Inferior parietal cortex (tissue), 1 donor: ENCODE data around the gene MACROD1.

Source experiments
- DNase-seq: peaks from one replicate; pipeline ENCODE4 v3.0.0-alpha.2; 2016; ENCODE audit errors: extremely low spot score

The MACROD1 gene

DNA sequence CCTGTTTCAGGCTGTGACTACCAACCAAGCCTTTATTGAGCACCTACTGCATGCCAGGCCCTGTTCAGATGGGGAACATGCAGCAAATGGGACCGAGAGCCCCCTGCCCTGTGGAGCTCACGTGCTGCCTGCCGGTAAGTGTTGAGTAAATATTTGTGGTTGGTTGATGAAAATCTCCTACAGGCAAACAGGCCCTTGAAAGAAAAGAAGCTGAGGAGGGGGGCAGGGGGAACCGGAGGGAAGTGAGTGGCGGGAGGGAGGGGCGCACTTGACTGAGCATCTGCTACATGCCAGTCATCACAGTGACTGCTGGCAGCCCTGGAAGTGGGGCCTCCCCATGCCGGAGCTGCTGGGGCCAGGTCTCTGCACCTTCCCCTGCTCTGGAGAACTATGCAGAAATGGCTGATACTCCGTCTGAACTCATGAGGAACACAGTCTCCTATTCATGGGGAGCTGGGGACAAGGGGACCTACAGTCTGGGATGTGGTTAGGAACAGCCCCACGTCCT, 34.2 kb downstream of the MACROD1 start:
- DNase-seq = no peak

DNA sequence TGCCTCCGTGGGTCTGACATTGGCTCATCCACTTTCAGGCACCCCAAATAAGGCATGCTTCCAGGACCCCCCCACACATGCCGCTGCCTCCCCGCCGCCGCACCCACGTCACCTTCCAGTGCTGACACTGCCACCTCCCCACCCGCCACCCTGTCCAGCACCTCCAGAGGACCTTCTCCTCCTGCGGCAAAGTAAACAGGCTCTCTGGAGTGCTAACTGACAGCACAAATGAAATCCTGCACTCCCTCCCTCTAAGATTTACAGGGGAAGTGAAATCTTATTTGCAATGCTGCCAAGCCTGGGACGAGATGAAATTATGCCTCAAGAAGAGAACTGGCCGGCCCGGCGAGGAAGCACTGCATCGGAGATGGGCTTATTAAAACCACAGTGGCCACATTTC, 35.3 kb downstream of the MACROD1 start:
- DNase-seq = no peak

DNA sequence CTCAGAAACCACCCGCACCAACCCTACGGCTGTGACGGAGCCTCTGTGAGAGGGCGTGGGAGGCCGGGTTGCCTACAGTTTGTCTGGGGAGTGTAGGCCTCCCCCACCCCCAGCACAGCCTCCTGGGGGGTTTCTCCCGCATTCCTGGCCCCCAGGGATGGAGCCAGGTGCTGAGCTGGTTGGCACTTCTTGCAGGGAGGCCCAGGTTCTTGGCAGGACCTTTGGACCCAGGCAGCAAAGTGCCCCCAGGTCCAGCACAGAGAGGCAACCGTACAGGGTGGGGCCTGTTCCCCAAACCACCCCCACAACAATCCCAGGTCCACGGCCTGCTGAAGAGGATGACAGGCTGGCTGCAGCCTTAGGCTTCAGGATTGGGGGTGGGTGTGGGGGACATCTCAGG, 36.5 kb downstream of the MACROD1 start:
- DNase-seq = no peak

DNA sequence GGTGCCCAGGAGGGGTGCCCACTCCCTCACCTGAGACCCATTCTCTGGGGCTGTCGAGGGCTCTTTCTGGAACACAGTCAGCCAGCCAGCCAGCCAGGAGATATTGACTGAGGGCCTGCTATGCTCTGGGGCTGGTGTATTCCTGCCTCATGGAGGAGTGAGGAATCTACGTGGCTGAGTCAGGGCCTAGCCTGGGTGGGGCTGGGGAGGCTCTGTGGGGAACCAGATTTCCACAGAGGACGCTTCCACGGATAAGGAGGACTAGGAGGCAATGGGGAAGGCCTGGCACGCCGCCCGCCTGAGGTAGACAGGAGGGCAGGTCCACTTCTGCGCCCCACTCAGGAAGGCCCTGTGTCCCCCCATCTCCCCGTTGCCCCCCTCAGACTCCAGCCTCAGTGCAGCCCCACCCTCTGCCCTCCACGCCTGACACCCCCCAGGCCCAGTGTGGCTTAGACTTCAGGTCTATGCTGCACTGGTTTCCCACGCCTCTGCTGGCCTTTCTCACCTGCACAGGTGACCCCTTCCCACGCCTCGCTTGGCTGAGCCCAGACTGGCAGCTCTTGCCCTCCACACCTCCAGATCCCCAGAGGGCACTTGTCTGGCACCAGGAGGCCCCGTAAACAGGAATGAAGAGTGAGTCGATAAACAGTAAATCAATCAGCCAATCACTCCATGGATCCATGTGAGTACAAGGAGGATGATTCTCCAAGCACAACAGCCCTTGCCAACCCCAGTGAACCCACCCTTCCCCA, 37.5 kb downstream of the MACROD1 start:
- no peak for DNase-seq

DNA sequence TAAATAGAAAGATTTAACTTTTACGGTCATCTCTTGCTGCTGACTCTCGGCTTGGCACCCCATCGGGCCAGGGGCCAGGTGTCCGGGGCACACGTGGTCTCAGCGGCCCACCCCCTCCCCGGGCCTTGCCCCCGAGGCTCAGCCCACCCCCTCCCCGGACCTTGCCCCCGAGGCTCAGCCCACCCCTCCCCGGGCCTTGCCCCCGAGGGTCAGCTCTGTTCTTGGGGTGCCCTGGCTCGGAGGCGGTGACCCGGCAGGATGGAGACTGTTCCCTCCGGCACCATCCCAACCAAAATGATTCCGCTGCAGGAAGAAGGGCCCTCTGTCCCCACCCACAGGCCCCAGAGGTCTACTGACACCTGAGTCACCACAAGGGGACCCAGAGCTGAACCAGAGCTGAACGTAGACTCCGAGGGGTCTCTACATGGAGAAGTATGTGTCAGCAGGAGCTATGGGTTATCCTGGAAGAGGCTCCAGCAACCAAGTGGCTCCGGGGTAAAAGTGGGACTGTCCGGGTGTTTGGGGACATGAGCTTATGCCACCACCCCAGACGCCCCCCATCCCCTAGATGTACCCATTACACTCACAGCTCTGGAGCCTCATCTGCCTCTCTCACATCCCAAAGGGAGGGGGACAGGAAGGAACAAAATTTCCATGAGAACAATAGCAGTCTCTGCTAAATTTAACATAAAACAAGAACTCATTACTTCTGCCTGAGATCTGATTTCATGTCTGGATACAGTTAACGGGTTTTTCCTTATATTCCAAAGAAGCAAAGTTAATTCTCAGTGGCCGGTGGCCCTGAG, 38.4 kb downstream of the MACROD1 start:
- no peak for DNase-seq

DNA sequence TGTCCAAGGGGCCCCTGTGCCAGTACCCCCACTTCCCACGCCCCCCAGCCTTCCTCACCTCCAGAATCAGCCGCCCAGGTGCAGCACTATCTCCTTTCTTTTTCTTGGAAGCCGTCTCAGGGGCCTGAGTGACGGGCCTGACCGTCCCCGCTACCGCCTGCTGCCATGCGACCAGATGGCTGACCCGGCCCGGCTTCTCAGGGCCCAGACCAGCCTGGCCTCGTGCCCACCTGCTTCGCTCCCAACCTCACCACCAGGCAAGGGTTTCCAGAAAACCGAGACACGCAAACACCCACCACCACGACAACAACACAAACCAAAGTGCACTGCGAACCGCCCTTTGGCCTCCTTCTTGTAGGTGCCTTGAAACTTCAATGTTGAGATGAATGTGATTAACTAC, 39.1 kb downstream of the MACROD1 start:
- DNase-seq = no peak

DNA sequence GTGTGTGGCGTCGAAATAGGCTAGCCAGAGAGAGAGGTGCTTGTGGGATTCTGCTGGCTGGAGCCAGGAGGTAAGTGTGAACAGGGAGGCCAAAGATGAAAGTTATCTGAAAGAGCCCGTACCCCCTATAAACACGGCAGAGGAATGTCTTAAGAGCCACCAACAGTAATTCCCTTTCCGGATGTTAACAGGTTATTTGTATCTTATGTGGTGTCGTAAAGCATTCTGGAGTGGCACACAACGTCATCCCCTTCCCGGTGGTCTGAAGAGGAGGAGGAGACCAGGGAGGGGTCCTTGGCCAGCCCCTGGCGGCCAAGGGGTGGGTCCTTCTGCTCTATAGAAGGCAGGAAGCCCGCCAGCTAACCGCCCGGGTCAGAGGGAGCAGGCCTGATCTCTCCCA, 39.5 kb downstream of the MACROD1 start:
- DNase-seq = no peak

DNA sequence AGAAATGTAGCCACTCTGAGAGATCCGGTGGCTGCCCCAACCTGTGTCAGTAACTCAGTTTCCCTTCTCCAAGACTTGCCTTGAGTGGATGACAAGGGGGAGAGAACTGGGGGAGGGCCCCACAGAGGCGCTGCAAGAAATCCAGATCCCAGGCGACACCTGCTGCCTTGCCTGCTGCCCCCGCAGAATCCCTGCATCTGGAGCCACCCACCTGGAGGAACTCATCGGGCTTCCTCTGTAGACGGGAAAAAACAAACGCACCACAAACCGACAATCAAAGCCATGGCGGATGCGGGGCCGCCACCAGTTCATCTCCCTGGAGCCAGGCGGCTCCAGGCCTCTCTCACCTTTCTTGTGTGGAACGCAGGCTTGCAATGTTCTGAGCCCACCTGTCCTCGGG, 40.2 kb downstream of the MACROD1 start:
- DNase-seq = no peak

DNA sequence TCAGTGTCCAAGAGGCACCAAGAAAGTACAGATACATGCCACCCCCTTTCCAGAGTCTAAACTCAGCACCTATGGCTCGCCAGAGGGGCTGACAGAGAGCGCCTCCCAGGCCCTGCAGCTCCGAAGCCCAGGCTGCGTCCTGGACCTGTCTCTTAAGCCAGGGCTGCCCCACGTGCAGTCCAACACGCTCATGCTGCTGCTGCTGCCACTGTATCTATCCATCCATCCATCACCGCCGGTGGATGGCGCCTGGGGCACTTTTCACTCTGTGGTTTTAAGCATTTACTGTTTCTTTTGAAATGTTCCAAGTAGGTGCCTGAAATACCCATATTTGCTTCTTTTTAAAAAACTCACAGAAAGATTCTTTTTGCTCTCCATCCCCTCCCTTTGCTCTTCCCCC, 41.8 kb downstream of the MACROD1 start:
- DNase-seq = no peak

DNA sequence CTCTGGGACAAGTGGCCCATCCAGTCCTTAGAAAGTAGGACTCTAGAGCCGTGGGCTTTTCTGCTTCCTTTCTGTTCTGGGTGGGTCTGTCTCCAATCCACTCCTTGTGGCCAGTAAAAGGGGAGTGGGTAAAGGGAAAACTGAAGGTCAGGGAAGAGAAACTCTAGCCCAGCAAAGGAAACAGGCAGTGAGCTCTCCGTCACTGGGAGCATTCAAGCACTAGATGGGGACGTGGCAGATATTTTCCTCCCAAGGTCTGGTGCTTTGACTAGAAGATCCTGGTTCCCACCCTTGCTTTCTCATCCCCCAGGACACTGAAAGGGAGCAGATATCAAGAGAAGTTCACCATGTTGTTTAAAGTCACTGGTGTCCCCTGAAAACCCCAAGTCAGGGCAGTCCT, 42.2 kb downstream of the MACROD1 start:
- DNase-seq = no peak

DNA sequence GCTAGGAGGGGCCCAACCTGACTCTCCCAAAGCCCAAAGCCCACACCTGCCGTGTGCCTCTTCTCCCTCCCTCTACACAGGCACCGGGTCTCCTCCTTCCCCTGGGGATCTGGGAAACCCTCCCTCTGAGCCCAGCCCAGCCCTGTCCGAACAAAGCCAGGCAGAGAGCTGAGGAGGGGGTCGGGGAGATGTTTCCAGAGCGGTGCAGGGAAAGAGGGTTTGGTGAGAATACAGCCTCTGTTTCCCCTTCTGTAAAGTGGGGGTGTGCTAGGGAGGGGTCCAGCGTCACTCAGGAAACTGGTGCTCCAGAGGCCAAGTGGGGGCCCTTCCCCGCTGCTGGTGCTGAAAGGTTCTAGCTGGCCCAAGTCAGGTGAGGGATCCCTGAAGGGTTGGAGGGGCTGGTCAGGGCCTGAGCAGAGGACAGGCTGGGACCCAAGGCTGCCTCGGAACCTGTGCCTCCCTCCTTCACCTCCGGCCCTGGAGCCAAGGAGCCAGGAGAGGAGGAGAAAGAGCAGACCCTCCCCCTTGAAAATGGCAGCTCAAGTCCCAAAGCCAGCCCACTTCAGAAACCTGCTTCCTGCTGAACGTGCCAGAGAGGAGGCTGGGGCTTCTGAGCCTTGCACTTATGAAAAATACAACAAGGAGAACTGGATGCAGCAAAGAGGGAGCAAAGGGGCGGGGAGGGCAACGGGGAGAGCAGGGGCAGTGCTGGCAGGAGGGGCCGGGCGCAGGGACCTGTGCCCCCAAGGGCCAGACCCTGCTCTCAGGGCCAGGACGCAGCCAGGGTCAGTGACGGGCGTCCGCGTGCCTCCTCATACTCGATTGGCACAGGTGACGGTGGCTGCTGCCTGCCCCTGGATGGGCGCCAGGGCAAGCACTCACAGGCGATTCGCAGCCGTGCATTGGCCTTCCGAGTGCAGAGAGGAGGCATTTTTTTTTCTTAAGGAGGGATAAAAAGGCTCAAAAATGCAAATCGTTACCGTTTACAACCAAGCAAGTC, 43.2 kb downstream of the MACROD1 start:
- DNase-seq = no peak

DNA sequence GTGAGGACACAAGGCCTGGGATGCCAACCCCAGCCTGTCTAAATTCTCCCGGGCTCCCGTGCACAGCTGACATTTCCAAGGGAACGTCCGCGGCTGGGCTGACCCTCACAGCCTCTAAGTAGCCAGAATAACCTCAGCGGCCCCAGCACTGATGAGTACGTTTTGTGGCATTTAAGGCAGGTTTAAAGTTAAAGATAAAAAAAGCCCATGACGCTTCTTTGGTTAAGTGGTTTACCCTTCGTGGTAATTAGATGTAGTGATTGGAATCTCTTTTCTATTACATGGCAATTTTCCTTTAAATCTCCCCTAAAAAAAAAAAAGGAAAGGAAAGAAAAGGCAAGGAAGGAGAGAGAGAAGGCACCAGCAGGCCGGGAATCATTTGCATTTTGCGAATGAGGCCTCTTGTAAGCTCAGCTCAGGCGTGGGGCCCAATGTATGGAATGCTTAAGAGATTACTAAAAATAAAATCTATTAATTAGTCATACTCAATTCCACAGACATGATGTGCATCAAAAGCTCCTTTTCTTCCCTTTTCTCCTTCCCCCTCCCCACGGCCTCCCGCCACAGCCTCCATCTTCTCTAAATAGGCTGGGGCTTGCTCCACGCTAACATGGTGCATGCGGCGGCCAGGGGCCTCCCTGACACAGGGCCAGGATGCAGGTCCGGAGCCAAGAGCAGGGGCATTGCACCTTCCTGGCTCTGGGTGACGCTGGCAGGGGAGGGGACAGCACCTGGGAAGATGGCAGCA, 44.1 kb downstream of the MACROD1 start:
- no peak for DNase-seq

DNA sequence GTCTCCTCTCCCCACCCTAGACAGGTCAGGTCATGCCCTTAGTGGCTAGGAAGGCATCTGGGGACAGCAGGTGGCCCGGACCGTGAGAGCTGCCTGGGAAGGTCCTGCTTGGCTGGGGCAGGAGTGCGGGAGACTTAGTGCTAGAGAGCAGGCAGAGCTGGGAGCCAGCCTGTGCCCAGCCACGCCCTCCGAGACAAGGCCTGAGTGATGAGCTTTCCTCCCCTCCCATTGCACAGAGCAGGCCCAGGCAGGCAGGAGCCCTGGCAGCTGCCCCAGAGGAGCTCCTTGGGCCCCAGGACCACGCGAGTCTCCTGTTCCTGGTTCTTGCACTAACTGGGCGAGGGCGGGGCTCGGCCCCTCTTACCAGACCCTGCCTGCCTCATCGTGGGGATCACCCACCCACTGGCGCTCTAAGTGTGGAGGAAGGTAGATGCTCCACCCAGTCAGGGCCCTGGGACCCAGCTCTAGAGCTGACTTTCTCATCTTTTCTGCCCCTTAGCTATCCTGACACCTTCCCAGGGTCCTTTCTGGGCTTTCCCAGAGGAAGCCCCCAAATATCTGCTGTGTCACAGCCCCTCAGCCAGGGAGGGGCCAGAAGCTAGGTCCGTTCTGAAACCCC, 44.9 kb downstream of the MACROD1 start:
- DNase-seq = no peak

DNA sequence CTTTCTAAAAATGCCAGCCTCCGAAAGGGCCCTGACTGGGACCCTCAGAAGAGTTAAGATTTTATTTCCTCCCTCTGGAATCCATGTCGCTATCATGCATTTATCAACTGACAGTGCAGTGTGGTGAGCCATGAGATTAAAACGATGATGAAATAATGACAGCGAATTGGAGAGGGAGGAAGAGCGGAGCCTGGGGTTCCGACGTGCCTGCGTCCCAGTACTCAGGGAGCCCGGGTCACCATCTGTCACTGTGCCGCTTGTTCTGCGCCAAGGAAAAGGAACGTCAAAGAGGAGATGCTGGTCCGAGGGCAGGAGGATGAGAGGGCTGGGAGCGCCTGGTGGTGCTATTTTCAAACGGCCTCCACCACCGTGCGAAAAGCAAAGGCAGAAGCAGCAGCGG, 46.2 kb downstream of the MACROD1 start:
- DNase-seq = no peak

DNA sequence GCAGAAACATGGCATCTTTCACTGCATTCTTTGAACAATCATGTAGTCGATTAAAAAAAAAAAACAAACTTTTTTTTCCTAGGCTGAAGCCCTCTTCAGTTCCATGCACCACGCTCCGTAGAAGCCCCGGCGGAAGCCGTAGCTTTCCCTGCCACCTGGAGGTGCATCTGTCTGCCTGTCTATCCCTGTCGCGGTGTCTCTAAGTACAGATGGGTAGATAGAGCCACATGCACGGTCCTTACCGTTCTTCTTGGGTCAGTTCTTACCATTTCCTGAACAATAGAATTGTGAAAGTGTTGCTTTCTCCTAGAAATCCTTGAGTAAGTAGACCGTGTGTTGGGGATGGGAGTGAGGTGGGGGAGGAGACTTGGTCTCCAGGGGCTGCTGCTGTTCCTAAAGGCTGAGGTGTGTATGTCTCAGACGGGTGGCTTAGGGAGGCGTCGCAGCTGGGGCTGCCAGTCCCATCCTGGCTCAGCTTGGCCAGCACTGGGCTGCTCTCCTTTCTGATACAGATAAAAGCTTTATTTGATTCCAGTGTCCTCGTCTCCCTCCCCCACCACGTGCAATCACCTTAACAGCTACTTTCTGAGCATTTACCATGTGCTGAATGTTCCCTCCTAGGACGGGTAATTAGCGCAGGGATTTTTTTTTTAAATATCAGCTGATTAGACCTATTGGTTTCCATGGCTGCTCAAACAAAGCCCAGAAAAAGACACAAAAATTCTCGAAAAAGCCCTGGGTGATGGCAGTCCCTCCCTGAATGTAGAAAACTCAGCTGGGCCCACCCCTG, 46.8 kb downstream of the MACROD1 start:
- DNase-seq = no peak

DNA sequence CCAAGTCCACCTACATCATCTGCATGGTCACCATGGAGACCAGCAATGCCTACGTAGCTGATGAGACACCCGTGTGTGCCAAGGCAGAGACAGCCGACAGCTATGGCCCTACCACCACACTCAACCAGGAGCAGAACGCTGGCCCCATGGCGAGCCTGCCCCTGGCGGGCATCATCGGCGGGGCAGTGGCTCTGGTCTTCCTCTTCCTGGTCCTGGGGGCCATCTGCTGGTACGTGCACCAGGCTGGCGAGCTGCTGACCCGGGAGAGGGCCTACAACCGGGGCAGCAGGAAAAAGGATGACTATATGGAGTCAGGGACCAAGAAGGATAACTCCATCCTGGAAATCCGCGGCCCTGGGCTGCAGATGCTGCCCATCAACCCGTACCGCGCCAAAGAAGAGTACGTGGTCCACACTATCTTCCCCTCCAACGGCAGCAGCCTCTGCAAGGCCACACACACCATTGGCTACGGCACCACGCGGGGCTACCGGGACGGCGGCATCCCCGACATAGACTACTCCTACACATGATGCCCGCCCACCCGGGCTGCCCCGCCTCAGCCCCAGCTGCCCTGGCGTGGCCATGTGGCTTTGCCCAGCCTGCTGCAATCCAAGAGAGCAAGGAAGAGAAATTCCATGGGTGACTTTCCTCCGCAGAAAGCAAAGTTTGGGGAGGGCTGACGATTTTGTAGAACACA, 48.0 kb downstream of the MACROD1 start:
- no peak for DNase-seq

DNA sequence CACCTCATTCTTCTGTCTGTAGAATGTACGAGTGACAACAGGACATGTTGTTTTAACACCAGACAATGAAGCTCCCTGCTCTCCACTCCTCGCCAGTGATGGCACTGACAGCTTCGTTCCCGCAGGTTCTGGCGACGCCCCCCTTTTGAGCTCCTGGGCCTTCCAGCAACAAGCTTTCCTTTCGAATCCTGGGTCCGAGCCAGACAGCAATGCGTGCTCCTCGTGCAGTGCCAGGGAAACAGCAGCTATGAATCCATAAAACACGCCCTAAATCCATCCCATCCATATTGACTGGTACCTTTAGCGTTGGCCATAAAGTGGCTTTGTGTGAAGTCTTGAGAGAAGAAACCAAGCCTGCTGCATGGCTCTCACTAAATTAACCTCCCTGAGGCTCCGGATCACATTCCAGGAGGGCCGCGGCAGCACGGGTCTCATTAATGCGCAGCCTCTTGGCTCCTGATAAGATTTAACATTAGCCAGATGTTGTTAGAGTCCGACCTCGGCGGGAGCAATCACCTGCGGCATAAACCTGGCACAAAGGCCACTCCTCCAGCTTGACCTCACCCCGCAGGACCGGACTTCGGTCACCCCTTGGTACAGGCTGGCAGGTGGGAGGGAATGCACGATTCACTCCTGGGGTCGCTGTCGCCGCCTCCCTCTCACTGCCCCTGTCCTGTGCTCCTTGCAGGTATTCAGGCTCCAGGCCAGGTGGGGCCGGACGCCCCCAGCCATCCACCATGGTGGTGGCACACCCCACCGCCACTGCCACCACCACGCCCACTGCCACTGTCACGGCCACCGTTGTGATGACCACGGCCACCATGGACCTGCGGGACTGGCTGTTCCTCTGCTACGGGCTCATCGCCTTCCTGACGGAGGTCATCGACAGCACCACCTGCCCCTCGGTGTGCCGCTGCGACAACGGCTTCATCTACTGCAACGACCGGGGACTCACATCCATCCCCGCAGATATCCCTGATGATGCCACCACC, 50.1 kb downstream of the MACROD1 start:
- DNase-seq = no peak

DNA sequence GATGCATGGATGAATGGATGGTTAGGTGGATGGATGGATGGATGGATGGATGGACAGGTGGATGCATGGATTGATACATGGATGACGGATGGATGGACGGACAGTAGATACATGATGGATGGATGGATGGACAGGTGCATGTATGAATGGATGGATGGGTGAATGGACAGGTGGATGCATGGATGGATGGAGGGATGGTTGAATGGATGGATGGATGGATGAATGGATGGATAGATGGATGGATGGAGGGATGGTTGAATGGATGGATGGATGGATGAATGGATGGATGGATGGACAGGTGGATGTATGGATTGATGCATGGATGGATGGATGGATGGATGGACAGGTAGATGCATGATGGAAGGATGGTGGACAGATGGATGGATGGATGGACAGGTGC, 51.7 kb downstream of the MACROD1 start:
- no peak for DNase-seq
